Measurements from ENCODE around the gene ADAMTS13. TPM values are rescaled to one million over a fixed set of nuclear protein-coding genes. Genes with fewer than 3 reads are reported as not detected.

ADAMTS13 gene
- total RNA-seq, 1 donor from 2014 or later: 3.5 TPM

- H3K4me3 ChIP-seq: no peak overlapping the region
- intact Hi-C loops (cut with DNase I): no loop called here
- peaks cover 19 to 26% of the 10 kb centered on the region in 2 donors for H3K36me3 ChIP-seq
- H3K27ac ChIP-seq: no peak overlapping the region
- H3K4me1 ChIP-seq: no peaks in the 10 kb centered on the region
- no peaks in the 10 kb centered on the region for H3K9me3 ChIP-seq
- no peak for TF ChIP-seq CTCF (IDR thresholded peaks at IDR 0.05)
- no peak for DNase-seq (ENCODE audit: low spot score in 2 of 2)
- no peaks in the 10 kb centered on the region for H3K27me3 ChIP-seq
Observed at GRCh38 chr9:133467101-133467500, 44.9 kb downstream of the ADAMTS13 start.

GRCh38 chr9:133468374-133468773, 46.2 kb downstream of the ADAMTS13 start:
- Histone ChIP-seq H3K27ac (no peak overlapping the region), H3K4me3 (no peak overlapping the region), H3K27me3 (no peaks in the 10 kb centered on the region), H3K4me1 (no peaks in the 10 kb centered on the region), H3K36me3 (peaks cover 19 to 26% of the 10 kb centered on the region in 2 donors), H3K9me3 (no peaks in the 10 kb centered on the region)
- intact Hi-C loops (cut with DNase I): no loop called here
- no peak for DNase-seq (ENCODE audit: low spot score in 2 of 2)
- TF ChIP-seq CTCF (IDR thresholded peaks at IDR 0.05): no peak

- no peaks in the 10 kb centered on the region for H3K27me3 ChIP-seq
- no peaks in the 10 kb centered on the region for H3K4me1 ChIP-seq
- no peaks in the 10 kb centered on the region for H3K9me3 ChIP-seq
- peaks cover 19 to 26% of the 10 kb centered on the region in 2 donors for H3K36me3 ChIP-seq
- no peak for DNase-seq (ENCODE audit: low spot score in 2 of 2)
- no peak overlapping the region for H3K27ac ChIP-seq
- TF ChIP-seq CTCF (IDR thresholded peaks at IDR 0.05): no peak
- intact Hi-C loops (cut with DNase I): no loop called here
- H3K4me3 ChIP-seq: no peak overlapping the region
Observed at GRCh38 chr9:133468777-133469421, 46.7 kb downstream of the ADAMTS13 start.

GRCh38 chr9:133470427-133470924, 48.3 kb downstream of the ADAMTS13 start:
- Histone ChIP-seq H3K27ac (no peak overlapping the region), H3K36me3 (peaks cover 12 to 24% of the 10 kb centered on the region in 2 donors), H3K9me3 (no peaks in the 10 kb centered on the region), H3K27me3 (no peaks in the 10 kb centered on the region), H3K4me1 (no peaks in the 10 kb centered on the region), H3K4me3 (no peak overlapping the region)
- no peak for TF ChIP-seq CTCF (IDR thresholded peaks at IDR 0.05)
- no peak for DNase-seq (ENCODE audit: low spot score in 2 of 2)
- intact Hi-C loops (cut with DNase I): no loop called here

GRCh38 chr9:133470988-133471387, 48.8 kb downstream of the ADAMTS13 start:
- TF ChIP-seq CTCF (IDR thresholded peaks at IDR 0.05): no peak
- H3K27ac ChIP-seq: no peak overlapping the region
- no peaks in the 10 kb centered on the region for H3K27me3 ChIP-seq
- H3K36me3 ChIP-seq: peaks cover 11 to 24% of the 10 kb centered on the region in 2 donors
- no peaks in the 10 kb centered on the region for H3K4me1 ChIP-seq
- no peak overlapping the region for H3K4me3 ChIP-seq
- no peak for DNase-seq (ENCODE audit: low spot score in 2 of 2)
- no peaks in the 10 kb centered on the region for H3K9me3 ChIP-seq
- intact Hi-C loops (cut with DNase I): no loop called here
